Memory B cell (primary cell): Measurements from ENCODE around the gene RBM4B.
A peak's percentile ranks its signal among the peaks of the same experiment; 100 is the strongest.

ENCODE experiments used
- ATAC-seq: fragments of 150-1000 bp; cut with Tn5 transposase; 2 replicates; pipeline ENCODE4 v1.10.0; 2021; ENCODE audit warnings: low read depth, mild to moderate bottlenecking, moderate library complexity
- DNase-seq, 2 donors: peaks; one replicate each; pipeline ENCODE4 v3.0.0; 2022; ENCODE audit warnings: low spot score in 2 of 2
- H3K27ac Mint-ChIP-seq: one replicate; pipeline ENCODE4 v1.8.0; 2022; ENCODE audit warnings: mild to moderate bottlenecking, moderate library complexity, mixed read lengths
- H3K27me3 Mint-ChIP-seq: one replicate; pipeline ENCODE4 v1.8.0; 2022; ENCODE audit warnings: mixed read lengths
- H3K36me3 Mint-ChIP-seq: one replicate; pipeline ENCODE4 v1.8.0; 2022; ENCODE audit warnings: mild to moderate bottlenecking, mixed read lengths
- H3K4me1 Mint-ChIP-seq: one replicate; pipeline ENCODE4 v1.8.0; 2022; ENCODE audit warnings: mixed read lengths
- H3K4me3 Mint-ChIP-seq: one replicate; pipeline ENCODE4 v1.8.0; 2022; ENCODE audit warnings: mild to moderate bottlenecking, moderate library complexity, mixed read lengths
- H3K9me3 Mint-ChIP-seq: one replicate; pipeline ENCODE4 v1.8.0; 2022; ENCODE audit warnings: mixed read lengths

Gene RBM4B

GRCh38 chr11:66686100-66686785 lies 8.6 kb upstream of the RBM4B start:
- Mint-ChIP-seq H3K4me1 (no peaks in the 10 kb centered on the region), H3K4me3 (no peak overlapping the region), H3K27ac (peak overlapping the region; percentile 49), H3K36me3 (no peaks in the 10 kb centered on the region), H3K27me3 (no peaks in the 10 kb centered on the region), H3K9me3 (no peaks in the 10 kb centered on the region)
- no peak for ATAC-seq
- no peak for DNase-seq

DNA sequence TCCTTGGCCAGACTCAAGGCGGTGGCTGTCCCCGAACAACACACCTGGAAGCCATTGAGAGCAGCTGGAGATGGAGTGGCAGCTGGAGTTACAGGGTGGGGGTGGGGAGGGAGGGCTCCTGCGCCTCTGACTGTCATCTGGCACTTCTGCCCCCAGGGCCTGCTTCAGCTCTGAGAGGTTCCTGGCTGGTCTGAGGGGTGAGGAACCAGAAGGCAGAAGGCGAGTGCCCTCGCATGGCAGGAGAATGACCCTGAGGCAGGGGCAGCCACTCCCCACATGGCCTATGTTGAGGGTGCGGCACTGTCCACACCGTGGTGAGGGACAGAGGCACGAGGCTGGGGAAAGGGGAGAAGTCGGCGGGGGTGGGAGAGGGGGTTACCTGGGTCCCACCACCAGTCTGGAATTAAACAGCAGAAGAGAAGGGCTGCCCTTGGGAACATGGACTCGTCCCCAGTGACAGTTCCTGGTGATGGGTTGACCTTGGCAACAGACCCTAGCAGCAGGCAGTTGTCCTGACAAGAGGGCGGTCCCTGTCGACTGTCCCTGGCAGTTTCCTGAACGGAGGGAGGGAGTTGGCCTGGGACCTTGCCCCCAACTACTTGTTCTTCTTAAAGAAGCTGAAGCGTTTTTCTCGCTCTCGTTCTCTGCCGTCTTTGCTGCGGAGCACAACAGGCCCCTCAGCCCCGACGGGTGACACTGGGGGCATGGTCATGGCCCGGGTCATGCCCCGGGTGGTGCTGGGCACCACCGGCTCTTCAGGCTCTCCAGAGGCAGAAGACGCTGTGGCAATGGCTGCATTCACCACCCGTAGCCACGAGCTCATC lies 7.8 kb upstream of the RBM4B start:
- ATAC-seq (no peak), DNase-seq (no peak)
- no peaks in the 10 kb centered on the region for H3K27me3 Mint-ChIP-seq
- H3K36me3 Mint-ChIP-seq: no peaks in the 10 kb centered on the region
- H3K27ac Mint-ChIP-seq: peak overlapping the region; percentile 49
- no peaks in the 10 kb centered on the region for H3K4me1 Mint-ChIP-seq
- no peaks in the 10 kb centered on the region for H3K9me3 Mint-ChIP-seq
- no peak overlapping the region for H3K4me3 Mint-ChIP-seq

DNA sequence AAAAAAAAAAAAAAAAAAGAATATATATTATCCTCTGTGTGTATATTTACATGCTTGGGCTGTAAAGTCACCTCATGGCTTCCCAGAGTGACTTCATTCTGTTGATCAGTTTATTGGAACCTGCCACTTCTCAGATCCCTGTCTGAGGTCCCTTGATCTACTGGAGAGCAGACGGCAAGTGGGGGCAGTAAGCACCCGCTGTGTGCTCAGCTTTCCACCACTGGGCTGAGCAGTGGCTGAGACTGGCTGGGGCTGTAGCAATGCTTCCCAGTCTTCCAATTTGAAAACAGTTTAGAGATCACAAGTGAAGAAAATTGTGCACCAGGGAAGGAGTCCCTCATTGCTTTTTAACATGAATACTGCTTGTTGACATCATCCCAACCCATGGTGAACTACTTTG lies 6.9 kb upstream of the RBM4B start:
- ATAC-seq: no peak
- no peaks in the 10 kb centered on the region for H3K27me3 Mint-ChIP-seq
- no peaks in the 10 kb centered on the region for H3K9me3 Mint-ChIP-seq
- no peak overlapping the region for H3K4me3 Mint-ChIP-seq
- no peaks in the 10 kb centered on the region for H3K36me3 Mint-ChIP-seq
- H3K4me1 Mint-ChIP-seq: no peaks in the 10 kb centered on the region
- DNase-seq: no peak
- H3K27ac Mint-ChIP-seq: no peak overlapping the region

GRCh38 chr11:66683877-66684276 lies 6.2 kb upstream of the RBM4B start:
- DNase-seq: no peak
- Mint-ChIP-seq H3K4me1 (no peaks in the 10 kb centered on the region), H3K9me3 (no peaks in the 10 kb centered on the region), H3K4me3 (no peak overlapping the region), H3K36me3 (no peaks in the 10 kb centered on the region), H3K27me3 (no peaks in the 10 kb centered on the region), H3K27ac (no peak overlapping the region)
- no peak for ATAC-seq

- no peaks in the 10 kb centered on the region for H3K36me3 Mint-ChIP-seq
- no peaks in the 10 kb centered on the region for H3K9me3 Mint-ChIP-seq
- ATAC-seq: no peak
- no peak overlapping the region for H3K4me3 Mint-ChIP-seq
- H3K4me1 Mint-ChIP-seq: peaks cover 11% of the 10 kb centered on the region
- no peaks in the 10 kb centered on the region for H3K27me3 Mint-ChIP-seq
- no peak overlapping the region for H3K27ac Mint-ChIP-seq
- no peak for DNase-seq
Observed at GRCh38 chr11:66680966-66681645, 3.4 kb upstream of the RBM4B start.

DNA sequence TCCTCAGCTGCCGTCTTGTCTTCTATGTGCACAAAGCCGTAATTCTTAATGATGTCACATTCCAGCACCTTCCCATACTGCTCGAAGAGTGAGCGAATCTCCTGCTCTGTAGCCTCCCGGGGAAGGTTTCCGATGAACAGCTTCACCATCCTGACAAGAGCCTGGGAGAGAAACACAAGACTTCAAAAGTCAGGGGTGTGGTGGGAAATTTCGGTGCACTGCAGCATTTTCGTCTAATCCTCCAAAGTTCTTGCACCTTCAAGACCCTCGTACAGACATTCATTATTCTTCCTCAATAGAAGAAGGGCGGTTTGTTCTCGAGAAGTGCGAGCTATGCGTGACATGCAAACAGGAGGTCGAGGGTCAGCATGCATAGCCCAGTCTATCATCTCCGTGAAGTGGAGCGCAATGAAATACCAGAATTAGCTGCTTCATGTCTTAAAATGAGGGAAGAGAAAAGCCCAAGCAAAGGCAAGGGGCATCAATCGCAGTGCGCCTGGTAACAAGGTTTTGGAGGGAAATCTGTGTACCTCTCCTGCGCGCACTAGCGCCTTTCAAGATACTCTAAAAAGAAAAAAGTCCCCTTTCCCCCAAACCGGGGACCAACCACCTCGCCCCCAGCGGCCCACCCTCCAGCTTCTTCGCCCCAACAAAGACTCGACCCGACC lies 622 bp downstream of the RBM4B start:
- peaks cover 17% of the 10 kb centered on the region for H3K4me1 Mint-ChIP-seq
- H3K36me3 Mint-ChIP-seq: no peaks in the 10 kb centered on the region
- H3K27me3 Mint-ChIP-seq: no peaks in the 10 kb centered on the region
- peak overlapping the region; percentile 97 for H3K4me3 Mint-ChIP-seq
- DNase-seq (no peak), ATAC-seq (no peak)
- peak overlapping the region; percentile 99 for H3K27ac Mint-ChIP-seq
- no peaks in the 10 kb centered on the region for H3K9me3 Mint-ChIP-seq

GRCh38 chr11:66676282-66676919 lies 1.3 kb downstream of the RBM4B start:
- no peak for ATAC-seq
- Mint-ChIP-seq H3K9me3 (no peaks in the 10 kb centered on the region), H3K27ac (peak overlapping the region; percentile 99), H3K36me3 (no peaks in the 10 kb centered on the region), H3K27me3 (no peaks in the 10 kb centered on the region), H3K4me3 (peak overlapping the region; percentile 97), H3K4me1 (peaks cover 17% of the 10 kb centered on the region)
- DNase-seq: no peak

GRCh38 chr11:66674964-66675602 lies 2.6 kb downstream of the RBM4B start:
- ATAC-seq (no peak), DNase-seq (no peak)
- peak overlapping the region; percentile 40 for H3K27ac Mint-ChIP-seq
- no peaks in the 10 kb centered on the region for H3K9me3 Mint-ChIP-seq
- H3K4me1 Mint-ChIP-seq: peaks cover 24% of the 10 kb centered on the region
- H3K4me3 Mint-ChIP-seq: peak overlapping the region; percentile 27
- no peaks in the 10 kb centered on the region for H3K36me3 Mint-ChIP-seq
- no peaks in the 10 kb centered on the region for H3K27me3 Mint-ChIP-seq

- H3K36me3 Mint-ChIP-seq: peaks cover 10% of the 10 kb centered on the region
- no peaks in the 10 kb centered on the region for H3K9me3 Mint-ChIP-seq
Observed at GRCh38 chr11:66670816-66671215, 6.9 kb downstream of the RBM4B start.

GRCh38 chr11:66665369-66665768 lies 12.3 kb downstream of the RBM4B start:
- no peak for DNase-seq
- Mint-ChIP-seq H3K27me3 (no peaks in the 10 kb centered on the region), H3K27ac (no peak overlapping the region), H3K4me3 (no peak overlapping the region), H3K9me3 (no peaks in the 10 kb centered on the region), H3K4me1 (peaks cover 15% of the 10 kb centered on the region), H3K36me3 (peaks cover 18% of the 10 kb centered on the region)
- no peak for ATAC-seq

More at GRCh38 chr11:66670816-66671215, 6.9 kb downstream of the RBM4B start:
- Mint-ChIP-seq H3K27me3 (no peaks in the 10 kb centered on the region), H3K4me1 (peaks cover 19% of the 10 kb centered on the region), H3K27ac (peak overlapping the region; percentile 31), H3K4me3 (no peak overlapping the region)
- DNase-seq (no peak), ATAC-seq (no peak)

DNA sequence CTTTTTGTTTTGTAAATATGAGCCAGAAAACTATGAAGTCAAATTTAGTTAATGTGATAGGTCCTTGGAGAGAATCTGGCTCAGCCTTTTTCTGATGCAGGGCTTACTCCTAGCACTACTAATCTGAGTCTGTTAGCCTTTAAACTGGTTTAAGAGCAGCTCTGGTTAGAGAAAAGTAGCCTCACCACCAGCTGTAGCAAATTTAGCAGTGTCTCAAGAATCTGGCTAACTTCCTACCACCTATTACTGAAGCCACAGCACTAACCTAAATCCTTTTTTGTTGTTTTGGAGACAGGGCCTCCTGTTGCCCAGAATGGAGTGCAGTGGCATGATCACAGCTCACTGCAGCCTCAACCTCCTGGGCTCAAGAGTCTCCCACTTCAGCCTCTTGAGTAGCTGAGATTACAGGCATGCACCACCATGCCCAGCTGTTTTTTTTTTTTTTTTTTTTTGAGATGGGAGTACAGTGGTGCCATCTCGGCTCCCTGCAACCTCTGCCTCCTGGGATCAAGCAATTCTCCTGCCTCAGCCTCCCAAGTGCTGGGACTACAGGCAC lies 13.9 kb downstream of the RBM4B start:
- DNase-seq: no peak
- Mint-ChIP-seq H3K4me3 (no peak overlapping the region), H3K9me3 (peaks cover 3% of the 10 kb centered on the region), H3K27me3 (no peaks in the 10 kb centered on the region), H3K36me3 (peaks cover 18% of the 10 kb centered on the region), H3K4me1 (peaks cover 16% of the 10 kb centered on the region), H3K27ac (no peak overlapping the region)
- no peak for ATAC-seq

DNA sequence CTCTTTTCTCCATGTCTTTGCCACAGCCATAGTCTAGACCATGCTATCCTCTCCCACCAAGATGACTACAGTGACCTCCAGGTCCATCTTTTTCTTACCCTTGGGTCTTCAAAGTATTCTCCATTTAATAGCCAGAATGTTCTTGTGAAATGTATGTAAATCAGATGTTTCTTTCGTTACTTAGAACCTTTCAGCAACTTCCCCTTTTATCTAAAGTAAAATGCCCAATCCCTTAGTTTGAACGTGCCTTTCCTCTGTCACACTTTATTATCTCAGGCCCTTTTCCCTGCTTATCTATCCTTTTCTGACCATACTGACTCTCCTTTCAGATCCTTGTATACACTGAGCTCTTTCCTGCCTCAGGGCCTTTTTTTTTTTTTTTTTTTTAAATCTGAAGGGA lies 17.9 kb downstream of the RBM4B start:
- ATAC-seq (peak; percentile 73), DNase-seq (no peak)
- no peaks in the 10 kb centered on the region for H3K27me3 Mint-ChIP-seq
- H3K4me3 Mint-ChIP-seq: peak overlapping the region; percentile 78
- H3K27ac Mint-ChIP-seq: peak overlapping the region; percentile 91
- H3K36me3 Mint-ChIP-seq: peaks cover 17% of the 10 kb centered on the region
- H3K4me1 Mint-ChIP-seq: peaks cover 16% of the 10 kb centered on the region
- H3K9me3 Mint-ChIP-seq: peaks cover 3% of the 10 kb centered on the region

DNA sequence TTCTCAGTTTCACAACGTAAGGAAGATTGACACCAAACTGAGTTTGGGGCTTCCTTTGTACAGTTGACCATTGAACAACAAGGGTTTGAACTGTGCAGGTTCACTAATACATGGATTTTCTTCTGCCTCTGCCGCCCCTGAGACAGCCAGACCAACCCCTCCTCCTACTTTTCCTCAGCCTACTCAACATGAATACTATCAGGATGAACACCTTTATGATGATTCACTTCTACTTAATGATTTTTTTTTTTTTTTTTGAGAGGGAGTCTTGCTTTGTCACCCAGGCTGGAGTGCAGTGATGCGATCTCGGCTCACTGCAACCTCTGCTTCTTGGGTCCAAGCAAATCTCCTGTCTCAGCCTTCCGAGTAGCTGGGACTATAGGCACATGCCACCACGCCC lies 24.6 kb downstream of the RBM4B start:
- Mint-ChIP-seq H3K4me3 (no peak overlapping the region), H3K4me1 (peaks cover 17% of the 10 kb centered on the region), H3K36me3 (peaks cover 12% of the 10 kb centered on the region), H3K27me3 (no peaks in the 10 kb centered on the region), H3K27ac (no peak overlapping the region), H3K9me3 (no peaks in the 10 kb centered on the region)
- no peak for ATAC-seq
- no peak for DNase-seq
